GM19193 (cell line): ENCODE results near the gene SERPIND1.

Experiments
- POLR2A ChIP-seq: IDR thresholded peaks from 4 replicates; pipeline ENCODE4 v1.6.1; 2011; ENCODE audit not compliant: insufficient read depth, insufficient read length; ENCODE audit errors: extremely low read depth

Gene SERPIND1

GRCh38 chr22:20745119-20745518 is 28.8 kb upstream of the SERPIND1 start:
- no peak for TF ChIP-seq POLR2A

- TF ChIP-seq POLR2A = no peak
These were observed 27.3 kb upstream of the SERPIND1 start for GRCh38 chr22:20746431-20747189.

- no peak for TF ChIP-seq POLR2A
These were observed 26.7 kb upstream of the SERPIND1 start for GRCh38 chr22:20747223-20747622.

GRCh38 chr22:20748082-20748481 is 25.8 kb upstream of the SERPIND1 start:
- peak; percentile 31 for TF ChIP-seq POLR2A

- TF ChIP-seq POLR2A = no peak
These were observed 25.0 kb upstream of the SERPIND1 start for GRCh38 chr22:20748731-20749428.

- no peak for TF ChIP-seq POLR2A
These were observed 24.5 kb upstream of the SERPIND1 start for GRCh38 chr22:20749453-20749852.

GRCh38 chr22:20750461-20751184 is 23.3 kb upstream of the SERPIND1 start:
- TF ChIP-seq POLR2A = no peak

GRCh38 chr22:20751185-20751851 is 22.6 kb upstream of the SERPIND1 start:
- no peak for TF ChIP-seq POLR2A

- no peak for TF ChIP-seq POLR2A
These were observed 21.7 kb upstream of the SERPIND1 start for GRCh38 chr22:20752104-20752741.

GRCh38 chr22:20752873-20753272 is 21.0 kb upstream of the SERPIND1 start:
- no peak for TF ChIP-seq POLR2A

GRCh38 chr22:20756846-20757245 is 17.1 kb upstream of the SERPIND1 start:
- TF ChIP-seq POLR2A = no peak

GRCh38 chr22:20758688-20759087 is 15.2 kb upstream of the SERPIND1 start:
- no peak for TF ChIP-seq POLR2A

GRCh38 chr22:20760084-20760483 is 13.8 kb upstream of the SERPIND1 start:
- TF ChIP-seq POLR2A = no peak

- no peak for TF ChIP-seq POLR2A
These were observed 12.4 kb upstream of the SERPIND1 start for GRCh38 chr22:20761536-20761935.
